ENCODE data around the gene CFL2. TPM values are rescaled to one million over a fixed set of nuclear protein-coding genes. Genes with fewer than 3 reads are reported as not detected.

Gene CFL2
- total and polyA plus RNA-seq, 2 of the 13 experiments (the other 11 are each of a cell fraction or from before 2014, with no cell fraction given), result 114 to 158 TPM

DNA sequence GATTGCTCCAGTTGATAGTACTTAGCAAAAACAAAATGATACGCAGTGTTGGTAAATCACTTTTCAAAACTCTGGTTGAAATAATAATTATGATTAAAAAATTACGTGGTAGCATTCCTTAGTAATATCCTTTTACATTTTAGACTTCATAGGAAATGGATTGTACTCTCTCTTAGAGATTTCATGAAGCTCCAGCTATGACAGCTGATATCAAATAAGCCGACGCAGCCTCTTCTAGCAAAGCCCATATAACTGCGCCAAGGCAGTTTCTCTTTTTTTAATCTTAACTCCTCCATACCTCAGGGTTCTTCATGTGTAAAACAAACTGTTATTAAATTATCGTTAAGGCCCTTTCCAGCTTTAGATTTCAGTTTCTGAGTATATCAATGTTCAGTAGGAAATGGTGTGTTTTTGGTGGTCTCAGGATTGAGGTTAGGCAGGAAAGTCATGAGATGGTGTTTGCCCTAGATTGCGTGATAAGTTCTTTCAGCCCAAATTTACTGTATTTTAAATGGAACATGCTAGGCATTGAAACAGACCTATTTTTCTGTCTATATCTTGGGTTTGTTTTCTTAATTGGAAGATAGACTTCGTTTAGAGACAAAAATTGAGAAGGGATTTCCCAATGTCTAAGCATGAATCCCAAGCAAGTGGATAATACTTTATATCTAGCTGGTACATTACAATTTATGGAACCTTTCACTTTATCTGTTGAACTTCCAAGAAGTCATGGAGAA is 902 bp upstream of the CFL2 start (continued):
- TF ChIP-seq, protein P1, sequence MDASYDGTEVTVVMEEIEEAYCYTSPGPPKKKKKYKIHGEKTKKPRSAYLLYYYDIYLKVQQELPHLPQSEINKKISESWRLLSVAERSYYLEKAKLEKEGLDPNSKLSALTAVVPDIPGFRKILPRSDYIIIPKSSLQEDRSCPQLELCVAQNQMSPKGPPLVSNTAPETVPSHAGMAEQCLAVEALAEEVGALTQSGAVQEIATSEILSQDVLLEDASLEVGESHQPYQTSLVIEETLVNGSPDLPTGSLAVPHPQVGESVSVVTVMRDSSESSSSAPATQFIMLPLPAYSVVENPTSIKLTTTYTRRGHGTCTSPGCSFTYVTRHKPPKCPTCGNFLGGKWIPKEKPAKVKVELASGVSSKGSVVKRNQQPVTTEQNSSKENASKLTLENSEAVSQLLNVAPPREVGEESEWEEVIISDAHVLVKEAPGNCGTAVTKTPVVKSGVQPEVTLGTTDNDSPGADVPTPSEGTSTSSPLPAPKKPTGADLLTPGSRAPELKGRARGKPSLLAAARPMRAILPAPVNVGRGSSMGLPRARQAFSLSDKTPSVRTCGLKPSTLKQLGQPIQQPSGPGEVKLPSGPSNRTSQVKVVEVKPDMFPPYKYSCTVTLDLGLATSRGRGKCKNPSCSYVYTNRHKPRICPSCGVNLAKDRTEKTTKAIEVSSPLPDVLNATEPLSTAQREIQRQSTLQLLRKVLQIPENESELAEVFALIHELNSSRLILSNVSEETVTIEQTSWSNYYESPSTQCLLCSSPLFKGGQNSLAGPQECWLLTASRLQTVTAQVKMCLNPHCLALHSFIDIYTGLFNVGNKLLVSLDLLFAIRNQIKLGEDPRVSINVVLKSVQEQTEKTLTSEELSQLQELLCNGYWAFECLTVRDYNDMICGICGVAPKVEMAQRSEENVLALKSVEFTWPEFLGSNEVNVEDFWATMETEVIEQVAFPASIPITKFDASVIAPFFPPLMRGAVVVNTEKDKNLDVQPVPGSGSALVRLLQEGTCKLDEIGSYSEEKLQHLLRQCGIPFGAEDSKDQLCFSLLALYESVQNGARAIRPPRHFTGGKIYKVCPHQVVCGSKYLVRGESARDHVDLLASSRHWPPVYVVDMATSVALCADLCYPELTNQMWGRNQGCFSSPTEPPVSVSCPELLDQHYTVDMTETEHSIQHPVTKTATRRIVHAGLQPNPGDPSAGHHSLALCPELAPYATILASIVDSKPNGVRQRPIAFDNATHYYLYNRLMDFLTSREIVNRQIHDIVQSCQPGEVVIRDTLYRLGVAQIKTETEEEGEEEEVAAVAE (CRISPR knock-in tag; IDR thresholded peaks at IDR 0.05; ENCODE audit: borderline replicate concordance), result no peak
- TF ChIP-seq SMARCC2 (IDR thresholded peaks at IDR 0.05), result no peak
- TF ChIP-seq ZNF792 (CRISPR knock-in tag; IDR thresholded peaks at IDR 0.05), result no peak
- 0 out of 2 replicates have a peak, but pooled peaks have one; percentile 11 for TF ChIP-seq ZKSCAN8 (CRISPR knock-in tag; IDR thresholded peaks at IDR 0.05; ENCODE audit: borderline replicate concordance)
- TF ChIP-seq NR3C1 (CRISPR knock-in tag; IDR thresholded peaks at IDR 0.05), result no peak
- TF ChIP-seq, protein P2, sequence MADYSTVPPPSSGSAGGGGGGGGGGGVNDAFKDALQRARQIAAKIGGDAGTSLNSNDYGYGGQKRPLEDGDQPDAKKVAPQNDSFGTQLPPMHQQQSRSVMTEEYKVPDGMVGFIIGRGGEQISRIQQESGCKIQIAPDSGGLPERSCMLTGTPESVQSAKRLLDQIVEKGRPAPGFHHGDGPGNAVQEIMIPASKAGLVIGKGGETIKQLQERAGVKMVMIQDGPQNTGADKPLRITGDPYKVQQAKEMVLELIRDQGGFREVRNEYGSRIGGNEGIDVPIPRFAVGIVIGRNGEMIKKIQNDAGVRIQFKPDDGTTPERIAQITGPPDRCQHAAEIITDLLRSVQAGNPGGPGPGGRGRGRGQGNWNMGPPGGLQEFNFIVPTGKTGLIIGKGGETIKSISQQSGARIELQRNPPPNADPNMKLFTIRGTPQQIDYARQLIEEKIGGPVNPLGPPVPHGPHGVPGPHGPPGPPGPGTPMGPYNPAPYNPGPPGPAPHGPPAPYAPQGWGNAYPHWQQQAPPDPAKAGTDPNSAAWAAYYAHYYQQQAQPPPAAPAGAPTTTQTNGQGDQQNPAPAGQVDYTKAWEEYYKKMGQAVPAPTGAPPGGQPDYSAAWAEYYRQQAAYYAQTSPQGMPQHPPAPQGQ (CRISPR knock-in tag; IDR thresholded peaks at IDR 0.05; ENCODE audit: borderline replicate concordance), result no peak
- no peak for TF ChIP-seq ZNF383 (CRISPR knock-in tag; IDR thresholded peaks at IDR 0.05; ENCODE audit: borderline replicate concordance)
- no peak for TF ChIP-seq FOSL1 (CRISPR knock-in tag; IDR thresholded peaks at IDR 0.05; ENCODE audit: borderline replicate concordance)
- no peak for TF ChIP-seq MED13 (CRISPR knock-in tag; IDR thresholded peaks at IDR 0.05)
- TF ChIP-seq, protein P3, sequence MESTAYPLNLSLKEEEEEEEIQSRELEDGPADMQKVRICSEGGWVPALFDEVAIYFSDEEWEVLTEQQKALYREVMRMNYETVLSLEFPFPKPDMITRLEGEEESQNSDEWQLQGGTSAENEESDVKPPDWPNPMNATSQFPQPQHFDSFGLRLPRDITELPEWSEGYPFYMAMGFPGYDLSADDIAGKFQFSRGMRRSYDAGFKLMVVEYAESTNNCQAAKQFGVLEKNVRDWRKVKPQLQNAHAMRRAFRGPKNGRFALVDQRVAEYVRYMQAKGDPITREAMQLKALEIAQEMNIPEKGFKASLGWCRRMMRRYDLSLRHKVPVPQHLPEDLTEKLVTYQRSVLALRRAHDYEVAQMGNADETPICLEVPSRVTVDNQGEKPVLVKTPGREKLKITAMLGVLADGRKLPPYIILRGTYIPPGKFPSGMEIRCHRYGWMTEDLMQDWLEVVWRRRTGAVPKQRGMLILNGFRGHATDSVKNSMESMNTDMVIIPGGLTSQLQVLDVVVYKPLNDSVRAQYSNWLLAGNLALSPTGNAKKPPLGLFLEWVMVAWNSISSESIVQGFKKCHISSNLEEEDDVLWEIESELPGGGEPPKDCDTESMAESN (CRISPR knock-in tag; conservative IDR thresholded peaks at IDR 0.05), result no peak
- TF ChIP-seq ZNF672 (CRISPR knock-in tag; IDR thresholded peaks at IDR 0.05), result no peak
- no peak for TF ChIP-seq ZNF207 (IDR thresholded peaks at IDR 0.05; ENCODE audit: borderline replicate concordance)
- TF ChIP-seq, protein P4, sequence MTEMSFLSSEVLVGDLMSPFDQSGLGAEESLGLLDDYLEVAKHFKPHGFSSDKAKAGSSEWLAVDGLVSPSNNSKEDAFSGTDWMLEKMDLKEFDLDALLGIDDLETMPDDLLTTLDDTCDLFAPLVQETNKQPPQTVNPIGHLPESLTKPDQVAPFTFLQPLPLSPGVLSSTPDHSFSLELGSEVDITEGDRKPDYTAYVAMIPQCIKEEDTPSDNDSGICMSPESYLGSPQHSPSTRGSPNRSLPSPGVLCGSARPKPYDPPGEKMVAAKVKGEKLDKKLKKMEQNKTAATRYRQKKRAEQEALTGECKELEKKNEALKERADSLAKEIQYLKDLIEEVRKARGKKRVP (CRISPR knock-in tag; IDR thresholded peaks at IDR 0.05), result 0 out of 4 replicates have a peak, but pooled peaks of 1 of the 2 experiments have one; percentile 45
- no peak for TF ChIP-seq SOX6 (IDR thresholded peaks at IDR 0.05)
- TF ChIP-seq SOX6 (CRISPR knock-in tag; IDR thresholded peaks at IDR 0.05), result no peak
- TF ChIP-seq KLF15 (CRISPR knock-in tag; IDR thresholded peaks at IDR 0.05; ENCODE audit: borderline replicate concordance), result no peak
- TF ChIP-seq CBX2 (IDR thresholded peaks at IDR 0.05; ENCODE audit: low read depth, low read length), result peak; percentile 99
- no peak for TF ChIP-seq CBX2 (CRISPR knock-in tag; IDR thresholded peaks at IDR 0.05; ENCODE audit: low read depth)
- no peak for TF ChIP-seq ZNF343 (CRISPR knock-in tag; IDR thresholded peaks at IDR 0.05)

Data from HepG2 (cell line).